Fibroblast of skin of right quadriceps (primary cell): ENCODE results near the gene A2ML1.
A peak's percentile ranks its signal among the peaks of the same experiment; 100 is the strongest.
"Not testable (repeated sequence)": the region's sequence is repeated elsewhere in the genome, so short reads cannot be mapped to it uniquely, and the experiment has no call there.

ENCODE experiments used
- DNase-seq: peaks from one replicate; pipeline ENCODE4 v3.0.0-alpha.2; 2013

The A2ML1 gene

DNA sequence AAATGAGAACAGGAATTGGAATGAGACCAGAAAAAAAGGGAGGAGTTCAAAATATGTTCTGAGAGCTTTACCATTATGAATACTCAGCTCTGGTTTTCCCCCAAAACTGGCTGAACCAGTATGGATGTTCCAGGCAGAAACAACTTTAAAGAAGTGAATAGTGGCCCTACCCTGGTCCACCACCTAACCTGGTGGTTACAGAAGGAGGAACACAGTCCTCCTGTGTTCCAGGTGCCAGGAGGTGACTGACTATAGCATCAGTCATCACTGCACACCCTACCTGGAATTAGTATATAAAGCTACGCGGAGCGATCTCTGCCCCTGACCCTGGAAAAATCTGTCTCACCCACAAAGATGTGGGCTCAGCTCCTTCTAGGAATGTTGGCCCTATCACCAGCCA, at the start of gene A2ML1:
Gene A2ML1, plus strand, starts transcription at position 324 of the 400 bp plus-strand sequence. Its CDS starts 31 bp downstream, at position 355.
- DNase-seq: no peak

DNA sequence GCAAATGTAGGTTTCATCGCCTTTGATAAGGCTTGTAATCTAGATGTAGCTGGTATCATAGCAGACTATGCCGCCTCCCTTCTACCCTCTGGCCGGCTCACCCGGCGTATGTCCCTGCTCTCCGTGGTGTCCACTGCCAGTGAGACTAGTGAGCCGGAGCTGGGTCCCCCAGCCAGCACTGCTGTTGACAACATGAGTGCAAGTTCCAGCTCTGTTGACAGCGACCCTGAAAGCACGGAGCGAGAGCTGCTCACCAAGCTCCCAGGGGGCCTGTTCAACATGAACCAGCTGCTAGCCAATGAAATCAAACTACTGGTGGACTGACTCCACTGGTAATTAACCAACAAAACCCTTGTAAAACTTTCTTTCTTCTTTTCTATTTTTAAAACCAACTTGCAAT, 49.0 kb upstream of the A2ML1 start:
- no peak for DNase-seq

DNA sequence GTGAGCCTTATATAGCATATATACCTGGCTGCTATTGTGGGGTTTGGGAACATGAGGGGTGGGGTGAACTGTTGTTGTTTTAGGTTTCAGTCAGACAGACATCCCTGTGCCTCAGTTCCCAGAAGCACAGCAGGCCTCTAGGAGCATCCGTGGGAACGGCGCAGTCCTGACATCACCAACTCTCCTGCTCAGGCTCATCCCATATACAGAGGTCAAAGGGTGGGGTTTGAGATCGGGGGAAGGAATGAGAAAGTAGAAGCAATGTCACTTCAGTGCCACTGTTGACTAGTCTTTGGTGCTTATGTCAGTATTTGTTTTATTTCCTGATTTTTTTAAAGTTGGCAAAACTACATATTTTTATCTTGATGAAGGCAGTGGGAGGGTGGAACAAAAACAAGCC, 43.1 kb upstream of the A2ML1 start:
- DNase-seq: no peak

DNA sequence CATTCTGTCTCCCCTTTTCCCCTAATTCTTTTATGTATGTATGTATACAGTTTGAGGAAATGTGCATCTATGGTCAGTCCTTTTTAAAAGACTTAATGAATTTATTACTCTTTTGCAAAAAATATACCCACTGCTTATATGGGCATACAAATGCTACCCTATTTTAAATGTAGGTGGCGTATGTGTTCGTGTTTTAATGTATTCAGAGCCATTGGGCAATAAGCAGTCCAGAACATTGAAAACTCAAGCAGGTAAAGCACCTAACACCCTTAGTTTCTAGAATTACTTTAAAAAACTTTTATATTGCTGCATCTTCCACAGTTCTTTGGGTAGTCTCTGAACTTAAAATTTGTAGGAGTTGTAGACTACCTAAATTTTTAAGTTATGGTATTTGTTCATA, 42.6 kb upstream of the A2ML1 start:
- no peak for DNase-seq

DNA sequence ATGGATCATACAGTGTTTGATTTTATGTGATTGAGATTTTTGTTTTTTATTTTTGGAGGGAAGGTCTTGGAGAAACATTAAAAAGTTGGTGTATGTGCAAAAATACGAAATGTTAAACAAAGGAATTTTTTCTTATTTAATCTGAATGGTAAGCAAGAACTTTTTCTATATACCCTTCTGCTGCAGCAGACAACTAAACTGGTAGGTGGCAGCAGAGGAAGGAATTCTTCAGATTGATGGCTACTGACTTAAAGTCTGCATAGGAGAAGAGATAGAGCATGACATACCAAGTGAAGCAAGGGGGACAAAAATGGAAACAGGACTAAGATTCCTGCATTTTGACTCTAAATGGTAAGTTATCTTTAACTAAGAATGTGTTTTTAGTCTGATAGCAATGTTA, 42.0 kb upstream of the A2ML1 start:
- DNase-seq: peak; percentile 15

DNA sequence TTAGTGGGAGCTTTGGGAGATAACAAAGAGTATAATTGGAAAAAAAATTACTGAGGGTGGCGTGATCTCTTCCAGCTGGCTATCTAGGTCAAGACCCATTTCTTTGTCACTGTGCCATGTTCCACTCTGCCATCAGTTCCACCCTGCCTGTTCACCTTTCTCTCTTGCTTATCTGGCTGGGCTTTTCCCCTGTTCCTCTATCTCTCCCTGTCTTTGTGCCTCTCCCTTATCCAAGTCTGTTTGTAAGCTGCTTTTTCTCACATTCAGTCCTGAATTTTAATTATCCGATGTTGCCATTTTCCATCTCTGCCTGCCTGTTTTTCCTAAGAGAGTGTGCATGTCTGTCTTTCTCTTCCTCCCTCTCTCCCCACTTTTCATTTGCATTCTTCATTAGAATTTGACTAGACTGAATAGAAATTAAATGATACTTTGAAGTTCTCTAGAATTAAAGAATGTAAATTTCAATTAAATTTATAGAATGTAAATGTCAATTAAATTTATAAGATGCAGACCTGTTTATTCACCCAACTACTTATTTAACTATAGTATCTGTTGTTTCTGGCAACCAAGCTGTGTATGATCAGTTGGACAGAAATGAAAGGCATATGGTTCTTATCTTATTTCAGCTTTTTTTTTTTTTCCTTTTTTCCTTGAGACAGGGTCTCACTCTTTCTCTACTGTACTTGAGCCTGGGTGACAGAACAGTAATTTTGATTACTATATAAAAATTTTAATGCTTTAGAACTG, 40.9 kb upstream of the A2ML1 start:
- no peak for DNase-seq

DNA sequence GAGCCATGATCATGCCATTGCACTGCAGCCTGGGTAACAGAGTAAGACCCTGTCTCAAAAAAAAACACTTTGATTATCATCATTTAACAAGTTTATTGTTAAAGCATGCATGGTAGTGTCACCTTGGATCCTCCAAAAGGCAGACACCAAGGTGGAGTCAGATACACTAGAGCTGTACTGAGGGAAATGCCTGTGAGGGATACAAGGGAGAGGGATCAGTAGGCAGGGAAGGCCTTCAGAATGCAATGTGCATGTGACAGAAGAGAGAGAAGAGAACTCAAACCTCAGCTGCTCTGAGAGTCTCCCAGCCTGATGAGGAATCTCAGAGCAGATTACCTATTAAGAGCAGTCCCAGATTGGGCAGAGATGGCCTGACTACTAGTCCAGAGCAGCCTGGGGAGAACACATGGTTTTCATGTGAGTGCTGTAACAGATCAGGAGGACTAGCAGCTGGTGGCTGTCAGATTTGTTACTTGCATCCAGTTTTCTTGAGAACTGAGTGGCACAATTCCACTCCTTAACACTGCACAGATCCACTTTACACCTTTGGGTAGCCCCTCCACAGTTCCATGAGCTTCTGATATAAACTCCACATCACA, 38.0 kb upstream of the A2ML1 start:
- no peak for DNase-seq

DNA sequence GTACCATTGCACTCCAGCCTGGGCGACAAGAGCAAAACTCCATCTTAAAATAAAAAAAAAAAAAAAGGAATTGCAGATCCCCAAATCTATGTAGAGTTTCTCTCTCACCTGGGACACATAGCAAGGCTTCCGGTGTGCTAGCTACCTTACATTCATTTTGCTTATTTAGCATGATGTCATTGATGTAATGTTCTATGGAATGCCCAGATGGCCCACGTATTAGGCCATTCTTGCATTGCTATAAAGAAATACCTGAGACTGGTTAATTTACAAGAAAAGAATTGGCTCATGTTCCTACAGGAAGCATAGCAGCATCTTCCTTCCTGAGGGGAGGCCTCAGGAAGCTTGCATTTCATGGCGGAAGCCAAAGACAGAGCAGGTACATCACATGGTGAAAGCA, 36.9 kb upstream of the A2ML1 start:
- DNase-seq: no peak

DNA sequence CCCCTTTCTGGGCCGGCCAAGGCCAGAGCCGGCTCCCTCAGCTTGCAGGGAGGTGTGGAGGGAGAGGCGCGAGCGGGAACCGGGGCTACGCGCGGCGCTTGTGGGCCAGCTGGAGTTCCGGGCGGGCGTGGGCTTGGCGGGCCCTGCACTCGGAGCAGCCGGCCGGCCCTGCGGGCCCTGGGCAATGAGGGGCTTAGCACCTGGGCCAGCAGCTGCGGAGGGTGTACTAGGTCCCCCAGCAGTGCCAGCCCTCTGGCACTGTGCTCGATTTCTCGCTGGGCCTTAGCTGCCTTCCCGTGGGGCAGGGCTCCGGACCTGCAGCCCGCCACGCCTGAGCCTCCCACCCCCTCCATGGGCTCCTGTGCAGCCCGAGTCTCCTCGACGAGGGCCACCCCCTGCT, 35.2 kb upstream of the A2ML1 start:
- DNase-seq: not testable (repeated sequence)

DNA sequence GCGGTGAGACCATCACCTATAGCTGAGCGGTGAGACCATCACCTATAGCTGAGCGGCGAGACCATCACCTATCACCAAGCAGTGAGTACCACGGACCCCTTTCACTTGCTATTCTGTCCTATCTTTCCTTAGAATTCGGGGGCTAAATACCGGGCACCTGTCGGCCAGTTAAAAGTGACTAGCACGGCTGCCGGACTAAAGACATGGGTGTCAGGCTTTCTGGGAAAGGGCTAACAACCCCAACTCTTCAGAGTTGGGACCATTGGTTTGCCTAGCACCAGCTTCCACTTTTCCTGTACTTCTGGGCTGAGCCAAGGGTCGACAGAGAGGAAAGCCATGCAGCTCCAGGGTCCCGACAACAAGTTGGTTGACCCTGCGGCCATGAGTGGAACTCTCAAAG, 33.7 kb upstream of the A2ML1 start:
- DNase-seq: not testable (repeated sequence)

DNA sequence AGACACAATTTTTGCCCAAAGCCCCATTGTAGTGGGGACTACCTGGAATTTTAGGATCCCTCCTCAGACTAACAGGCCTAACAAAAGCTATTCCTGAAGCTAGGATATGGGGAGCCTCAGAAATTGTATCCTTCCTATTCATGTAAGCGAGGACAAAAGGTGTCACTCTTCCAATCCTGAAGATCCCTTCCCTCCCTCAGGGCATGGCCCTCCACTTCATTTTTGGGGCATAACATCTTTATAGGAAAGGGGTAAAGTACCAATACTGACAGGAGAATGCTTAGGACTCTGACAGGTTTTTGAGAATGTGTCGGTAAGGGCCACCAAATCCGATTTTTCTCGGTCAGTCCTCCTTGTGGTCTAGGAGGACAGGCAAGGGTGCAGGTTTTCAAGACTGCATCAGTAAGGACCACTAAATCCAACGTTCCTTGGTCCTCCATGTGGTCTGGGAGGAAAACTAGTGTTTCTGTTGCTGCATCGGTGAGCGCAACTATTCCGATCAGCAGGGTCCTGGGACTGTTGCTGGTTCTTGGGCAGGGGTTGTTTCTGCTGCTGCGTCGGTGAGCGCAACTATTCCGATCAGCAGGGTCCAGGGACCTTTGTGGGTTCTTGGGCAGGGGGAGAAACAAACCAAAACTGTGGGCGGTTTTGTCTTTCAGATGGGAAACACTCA, 32.9 kb upstream of the A2ML1 start:
- not testable (repeated sequence) for DNase-seq

DNA sequence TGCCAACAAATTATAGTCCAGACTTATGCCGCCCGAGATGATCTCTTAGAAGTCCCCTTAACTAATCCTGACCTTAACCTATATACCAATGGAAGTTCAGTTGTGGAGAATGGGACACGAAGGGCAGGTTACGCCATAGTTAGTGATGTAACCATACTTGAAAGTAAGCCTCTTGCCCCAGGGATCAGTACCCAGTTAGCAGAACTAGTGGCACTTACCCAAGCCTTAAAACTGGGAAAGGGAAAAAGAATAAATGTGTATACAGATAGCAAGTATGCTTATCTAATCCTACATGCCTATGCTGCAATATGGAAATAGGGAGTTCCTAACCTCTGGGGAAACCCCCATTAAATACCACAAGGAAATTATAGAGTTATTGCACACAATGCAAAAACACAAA, 29.2 kb upstream of the A2ML1 start:
- DNase-seq: not testable (repeated sequence)

DNA sequence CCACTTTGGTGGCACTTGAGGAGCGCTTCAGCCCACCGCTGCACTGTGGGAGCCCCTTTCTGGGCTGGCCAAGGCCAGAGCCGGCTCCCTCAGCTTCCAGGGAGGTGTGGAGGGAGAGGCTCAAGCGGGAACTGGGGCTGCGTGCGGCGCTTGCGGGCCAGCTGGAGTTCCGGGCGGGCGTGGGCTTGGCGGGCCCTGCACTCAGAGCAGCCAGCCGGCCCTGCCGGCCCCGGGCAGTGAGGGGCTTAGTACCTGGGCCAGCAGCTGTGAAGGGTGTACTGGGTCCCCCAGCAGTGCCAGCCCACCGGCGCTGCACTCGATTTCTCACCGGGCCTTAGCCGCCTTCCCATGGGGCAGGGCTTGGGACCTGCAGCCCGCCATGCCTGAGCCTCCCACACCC, 27.8 kb upstream of the A2ML1 start:
- not testable (repeated sequence) for DNase-seq

DNA sequence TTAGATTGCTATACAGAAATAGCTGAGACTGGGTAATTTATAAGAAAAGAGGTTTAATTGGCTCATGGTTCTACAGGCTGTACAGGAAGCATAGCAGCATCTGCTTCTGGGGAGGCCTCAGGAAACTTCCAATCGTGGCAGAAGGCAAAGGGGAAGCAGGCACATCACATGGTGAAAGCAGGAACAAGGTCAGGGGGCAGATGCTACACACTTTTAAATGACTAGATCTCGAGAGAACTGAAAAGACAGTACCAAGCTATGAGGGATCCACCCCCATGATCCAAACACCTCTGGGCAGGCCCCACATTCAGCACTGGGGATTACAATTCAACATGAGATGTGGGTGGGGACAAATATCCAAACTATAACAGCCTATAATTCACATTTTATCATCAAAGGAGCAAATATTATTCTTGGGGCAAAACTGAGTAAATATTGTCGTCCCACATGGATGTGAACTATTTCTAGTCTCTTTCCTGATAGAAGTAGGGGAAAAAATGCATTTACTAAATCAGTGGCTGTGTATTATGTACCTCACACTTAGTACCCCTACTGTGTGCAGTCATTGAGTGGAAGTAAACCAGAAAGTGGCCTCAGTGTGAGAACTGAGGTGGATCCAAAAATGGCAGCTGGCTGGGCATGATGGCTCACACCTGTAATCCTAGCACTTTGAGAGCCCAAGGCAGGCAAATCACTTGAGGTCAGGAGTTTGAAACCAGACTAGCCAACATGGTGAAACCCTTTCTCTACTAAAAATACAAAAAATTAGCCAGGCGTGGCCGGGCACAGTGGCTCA, 25.4 kb upstream of the A2ML1 start:
- DNase-seq: no peak

DNA sequence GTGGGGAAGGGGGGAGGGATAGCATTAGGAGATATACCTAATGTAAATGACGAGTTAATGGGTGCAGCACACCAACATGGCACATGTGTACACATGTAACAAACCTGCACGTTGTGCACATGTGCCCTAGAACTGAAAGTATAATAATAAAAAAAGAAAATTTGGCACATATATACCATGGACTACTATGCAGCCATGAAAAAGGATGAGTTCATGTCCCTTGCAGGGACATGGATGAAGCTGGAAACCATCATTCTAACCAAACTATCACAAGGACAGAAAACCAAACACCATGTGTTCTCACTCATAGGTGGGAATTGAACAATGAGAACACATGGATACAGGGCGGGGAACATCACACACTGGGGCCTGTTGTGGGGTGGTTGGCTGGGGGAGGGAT, 21.2 kb upstream of the A2ML1 start:
- not testable (repeated sequence) for DNase-seq

DNA sequence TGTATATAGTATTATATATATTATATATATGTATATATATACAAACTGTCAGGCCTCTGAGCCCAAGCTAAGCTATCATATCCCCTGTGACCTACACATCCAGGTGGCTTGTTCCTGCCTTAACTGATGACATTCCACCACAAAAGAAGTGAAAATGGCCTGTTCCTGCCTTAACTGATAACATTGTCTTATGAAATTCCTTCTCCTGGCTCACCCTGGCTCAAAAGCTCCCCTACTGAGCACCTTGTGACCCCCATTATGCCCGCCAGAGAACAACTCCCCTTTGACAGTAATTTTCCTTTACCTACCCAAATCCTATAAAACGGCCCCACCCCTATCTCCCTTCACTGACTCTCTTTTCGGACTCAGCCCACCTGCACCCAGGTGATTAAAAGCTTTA, 17.6 kb upstream of the A2ML1 start:
- DNase-seq: not testable (repeated sequence)

DNA sequence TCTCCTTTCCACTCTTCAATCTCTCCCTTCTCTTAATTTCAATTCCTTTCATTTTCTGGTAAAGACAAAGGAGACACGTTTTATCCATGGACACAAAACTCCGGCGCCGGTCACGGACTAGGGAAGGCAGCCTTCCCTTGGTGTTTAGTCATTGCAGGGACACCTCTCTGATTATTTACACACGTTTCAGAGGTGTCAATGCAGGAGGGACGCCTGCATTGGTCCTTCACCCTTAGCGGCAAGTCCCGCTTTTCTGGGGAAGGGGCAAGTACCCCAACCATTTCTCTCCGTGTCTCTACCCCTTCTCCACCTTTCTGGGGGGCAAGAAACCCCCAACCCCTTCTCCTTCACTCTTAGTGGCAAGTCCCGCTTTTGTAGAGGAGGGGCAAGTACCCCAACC, 16.9 kb upstream of the A2ML1 start:
- not testable (repeated sequence) for DNase-seq

DNA sequence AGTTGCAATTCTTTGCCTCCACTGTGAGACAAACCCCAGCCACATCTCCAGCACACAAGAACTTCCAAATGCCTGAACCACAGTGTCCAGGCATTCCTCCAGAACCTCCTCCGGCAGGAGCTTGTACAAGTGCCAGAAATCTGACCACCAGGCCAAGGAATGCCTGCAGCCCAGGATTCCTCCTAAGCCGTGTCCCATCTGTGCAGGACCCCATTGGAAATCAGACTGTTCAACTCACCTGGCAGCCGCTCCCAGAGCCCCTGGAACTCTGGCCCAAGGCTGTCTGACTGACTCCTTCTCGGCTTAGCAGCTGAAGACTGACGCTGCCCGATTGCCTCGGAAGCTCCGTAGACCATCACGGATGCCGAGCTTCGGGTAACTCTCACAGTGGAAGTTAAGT, 15.3 kb upstream of the A2ML1 start:
- peak; percentile 15 for DNase-seq

DNA sequence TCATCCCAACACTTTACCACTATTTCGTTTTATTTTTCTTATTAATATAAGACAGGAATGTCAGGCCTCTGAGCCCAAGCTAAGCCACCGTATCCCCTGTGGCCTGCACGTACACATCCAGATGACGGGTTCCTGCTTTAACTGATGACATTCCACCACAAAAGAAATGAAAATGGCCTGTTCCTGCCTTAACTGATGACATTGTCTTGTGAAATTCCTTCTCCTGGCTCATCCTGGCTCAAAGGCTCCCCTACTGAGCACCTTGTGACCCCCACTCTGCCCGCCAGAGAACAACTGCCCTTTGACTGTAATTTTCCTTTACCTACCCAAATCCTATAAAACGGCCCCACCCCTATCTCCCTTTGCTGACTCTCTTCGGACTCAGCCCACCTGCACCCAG, 12.3 kb upstream of the A2ML1 start:
- not testable (repeated sequence) for DNase-seq

DNA sequence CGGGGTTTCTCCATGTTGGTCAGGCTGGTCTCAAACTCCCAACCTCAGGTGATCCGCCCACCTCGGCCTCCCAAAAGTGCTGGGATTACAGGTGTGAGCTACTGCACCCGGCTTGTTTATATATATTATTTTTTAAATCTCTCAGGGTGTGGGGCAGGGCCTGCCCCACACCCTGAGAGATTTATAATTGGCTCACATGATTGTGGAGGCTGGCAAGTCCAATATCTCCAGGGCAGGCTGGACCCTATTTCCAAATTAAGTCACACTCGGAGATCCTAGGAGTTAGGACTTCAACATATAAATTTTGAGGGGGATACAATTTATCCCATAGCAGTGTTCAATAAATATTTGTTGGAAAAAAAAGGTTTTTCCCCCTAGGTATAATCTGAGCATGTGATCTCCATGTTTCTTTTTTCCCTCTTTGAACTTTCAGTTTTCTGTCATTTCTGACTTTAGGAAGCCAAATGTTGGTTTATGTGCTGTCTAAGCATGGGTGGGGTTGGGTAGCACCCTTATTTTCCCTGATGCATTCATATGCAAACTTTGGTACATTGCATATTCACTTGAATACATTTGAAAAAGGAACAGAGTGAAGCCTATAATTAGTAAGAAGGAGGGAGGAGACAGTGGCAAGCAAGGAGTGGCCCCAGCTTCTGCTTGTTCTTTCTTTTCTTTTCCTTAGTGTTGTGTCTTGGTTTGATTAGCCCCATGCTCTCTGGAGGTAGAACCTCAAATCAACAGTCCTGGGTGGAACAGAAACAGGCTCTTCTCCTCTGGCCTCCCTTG, 8.7 kb upstream of the A2ML1 start:
- no peak for DNase-seq

DNA sequence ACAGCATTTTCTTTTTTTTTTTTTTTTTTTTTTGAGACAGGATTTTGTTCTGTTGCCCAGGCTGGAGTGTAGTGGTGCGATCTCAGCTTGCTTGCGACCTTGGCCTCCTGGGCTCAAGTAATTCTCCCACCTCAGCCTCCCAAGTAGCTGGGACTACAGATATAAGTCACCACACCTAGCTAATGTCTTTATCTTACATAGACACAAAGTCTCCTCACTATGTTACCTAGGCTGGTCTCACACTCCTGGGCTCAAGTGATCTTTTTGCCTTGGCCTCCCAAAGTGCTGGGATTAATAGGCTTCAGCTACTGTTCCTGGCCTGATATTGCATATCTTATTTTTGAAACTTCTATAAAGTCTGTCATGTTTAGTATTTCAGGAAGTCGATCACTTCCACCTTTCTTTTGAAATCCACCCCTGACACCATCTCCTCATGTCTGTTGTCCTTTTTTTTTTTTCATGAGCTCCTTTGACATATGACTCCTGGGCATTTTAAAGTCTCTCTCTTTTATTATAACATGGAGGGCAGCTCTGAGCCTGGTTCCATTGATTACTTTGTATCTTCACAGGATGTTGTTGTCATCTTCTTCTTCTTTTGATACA, 5.9 kb upstream of the A2ML1 start:
- no peak for DNase-seq

DNA sequence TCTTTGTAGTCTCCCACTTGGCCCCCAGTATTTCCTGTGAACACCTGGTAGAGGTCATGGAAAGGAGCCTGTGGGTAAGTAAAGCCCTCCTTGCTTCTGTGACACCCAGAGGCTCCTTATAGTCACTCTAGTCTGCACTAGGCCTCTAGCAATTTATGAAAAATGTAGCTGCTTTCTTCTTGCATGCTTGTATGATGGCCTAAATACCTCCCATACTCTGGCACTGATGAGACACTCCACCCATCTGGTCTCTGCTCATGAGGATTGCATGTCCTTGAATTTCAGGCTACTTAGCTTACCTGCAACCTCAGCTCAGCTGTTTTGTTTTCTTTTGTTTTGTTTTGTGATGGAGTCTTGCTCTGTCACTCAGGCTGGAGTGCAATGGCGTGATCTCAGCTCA, 4.6 kb upstream of the A2ML1 start:
- DNase-seq: no peak
